CD8-positive, alpha-beta memory T cell (primary cell): ENCODE results near the gene FYCO1. TPM values are rescaled to one million over a fixed set of nuclear protein-coding genes. Genes with fewer than 3 reads are reported as not detected.

Experiments
- CTCF ChIA-PET: fragments of 350-600 bp; sonication (Branson Sonifier 250); formaldehyde crosslinking; loops from one replicate; lab custom pipeline; 2021; ENCODE audit warnings: antibody characterized with exemption; lab: Charles Lee
- POLR2A ChIA-PET: fragments of 350-600 bp; sonication (Branson Sonifier 250); formaldehyde crosslinking; loops from one replicate; lab custom pipeline; 2021; ENCODE audit warnings: antibody characterized with exemption; lab: Charles Lee
- DNase-seq, 5 donors: peaks; one replicate each; pipeline versions ENCODE4 v3.0.0 to v3.0.0-alpha.2; 2020 to 2022; ENCODE audit warnings: mixed read lengths in 1 of 5
- H3K27ac ChIP-seq: one replicate; pipeline ENCODE4 v1.7.0; 2013; ENCODE audit warnings: low read depth, mild to moderate bottlenecking, low read length, moderate library complexity
- H3K27me3 ChIP-seq: 2 replicates; pipeline ENCODE4 v1.7.0; 2013; ENCODE audit warnings: low read length, mild to moderate bottlenecking; ENCODE audit not compliant: insufficient read depth, poor library complexity, severe bottlenecking
- H3K36me3 ChIP-seq: 2 replicates; pipeline ENCODE4 v1.7.0; 2013; ENCODE audit warnings: mild to moderate bottlenecking, low read length, moderate library complexity; ENCODE audit not compliant: insufficient read depth
- H3K4me1 ChIP-seq: 2 replicates; pipeline ENCODE4 v1.7.0; 2013; ENCODE audit warnings: mild to moderate bottlenecking, low read length, moderate library complexity; ENCODE audit not compliant: insufficient read depth
- H3K4me3 ChIP-seq: 2 replicates; pipeline ENCODE4 v1.7.0; 2013; ENCODE audit warnings: mild to moderate bottlenecking, low read length
- H3K9me3 ChIP-seq: 2 replicates; pipeline ENCODE4 v1.7.0; 2013; ENCODE audit warnings: mild to moderate bottlenecking, low read length
- H3K27ac Mint-ChIP-seq, 8 donors: one replicate each; pipeline ENCODE4 v1.8.0; 2020 to 2021; ENCODE audit warnings: mixed read lengths in 8 of 8, mild to moderate bottlenecking in 6 of 8, inconsistent platforms in 3 of 8, moderate library complexity in 3 of 8
- H3K27me3 Mint-ChIP-seq, 2 donors: one replicate each; pipeline ENCODE4 v1.8.0; 2020 to 2021; ENCODE audit warnings: mixed read lengths in 2 of 2, mild to moderate bottlenecking in 1 of 2, moderate library complexity in 1 of 2
- H3K36me3 Mint-ChIP-seq, 3 donors: one replicate each; pipeline ENCODE4 v1.8.0; 2020 to 2021; ENCODE audit warnings: mixed read lengths in 3 of 3, inconsistent platforms in 1 of 3, mild to moderate bottlenecking in 1 of 3
- H3K4me1 Mint-ChIP-seq, 3 donors: one replicate each; pipeline ENCODE4 v1.8.0; 2020 to 2021; ENCODE audit warnings: mixed read lengths in 3 of 3, inconsistent platforms in 1 of 3, mild to moderate bottlenecking in 1 of 3
- H3K4me3 Mint-ChIP-seq, 7 donors: one replicate each; pipeline ENCODE4 v1.8.0; 2020 to 2021; ENCODE audit warnings: mixed read lengths in 7 of 7, mild to moderate bottlenecking in 6 of 7, moderate library complexity in 4 of 7, inconsistent platforms in 2 of 7
- H3K9me3 Mint-ChIP-seq, 5 donors: one replicate each; pipeline ENCODE4 v1.8.0; 2020 to 2022; ENCODE audit warnings: mixed read lengths in 5 of 5, mild to moderate bottlenecking in 3 of 5, moderate library complexity in 2 of 5, inconsistent platforms in 1 of 5
- polyA plus RNA-seq: library from polyadenylated mRNA; unstranded; fragments of 300-500 nt; fragmentation: Illumina TruSeq; gene quantifications from one replicate; pipeline ENCODE4 v1.2.3, GENCODE V29; 2021
- total RNA-seq, 2 experiments: library from RNA; stranded (reverse); gene quantifications; one replicate each; pipeline ENCODE4 v1.2.3, GENCODE V29; 2021

Gene FYCO1
- total and polyA plus RNA-seq, 3 experiments from 2014 or later, result 11.0 to 13.7 (median 13.4) TPM

- POLR2A ChIA-PET, result interaction anchor here (0.8 to 1.2 kb wide), 4 partner anchors 11 to 27 kb away, joined by 3 to 6 read pairs (median 4); no protein-coding TSS in a partner anchor
- Histone ChIP-seq H3K27ac (no peak overlapping the region), H3K27me3 (no peaks in the 10 kb centered on the region), H3K9me3 (no peaks in the 10 kb centered on the region), H3K36me3 (no peaks in the 10 kb centered on the region), H3K4me3 (no peak overlapping the region), H3K4me1 (peaks cover 23% of the 10 kb centered on the region)
- H3K9me3 Mint-ChIP-seq, result peaks cover 0 to 2% (median 0%) of the 10 kb centered on the region in 5 donors
- peak overlapping the region in 1 of 8 donors; percentile 79 for H3K27ac Mint-ChIP-seq
- H3K36me3 Mint-ChIP-seq, result peaks cover 0 to 48% (median 5%) of the 10 kb centered on the region in 3 donors
- peaks cover 6 to 12% of the 10 kb centered on the region in 2 donors for H3K27me3 Mint-ChIP-seq
- H3K4me3 Mint-ChIP-seq, result peak overlapping the region in 1 of 7 donors; percentile 71
- H3K4me1 Mint-ChIP-seq, result peaks cover 3 to 56% (median 9%) of the 10 kb centered on the region in 3 donors
- CTCF ChIA-PET, result interaction anchor here (0.9 to 1.5 kb wide), 5 partner anchors 8 to 59 kb away, joined by 3 to 4 read pairs (median 3); partner anchors contain the start of gene LZTFL1
- DNase-seq, result no peak
Observed at GRCh38 chr3:45892161-45892560, 103.5 kb downstream of the FYCO1 start.

GRCh38 chr3:45890405-45890804 lies 105.2 kb downstream of the FYCO1 start:
- Histone ChIP-seq H3K27me3 (no peaks in the 10 kb centered on the region), H3K4me3 (no peak overlapping the region), H3K27ac (no peak overlapping the region), H3K4me1 (peaks cover 23% of the 10 kb centered on the region), H3K9me3 (no peaks in the 10 kb centered on the region), H3K36me3 (no peaks in the 10 kb centered on the region)
- peaks cover 3 to 57% (median 9%) of the 10 kb centered on the region in 3 donors for H3K4me1 Mint-ChIP-seq
- H3K4me3 Mint-ChIP-seq, result peak overlapping the region in 4 of 7 donors; percentile 13 to 76 (median 38)
- H3K27me3 Mint-ChIP-seq, result peaks cover 6 to 12% of the 10 kb centered on the region in 2 donors
- H3K36me3 Mint-ChIP-seq, result peaks cover 0 to 40% (median 5%) of the 10 kb centered on the region in 3 donors
- H3K27ac Mint-ChIP-seq, result peak overlapping the region in 1 of 8 donors; percentile 54
- H3K9me3 Mint-ChIP-seq, result peaks cover 0 to 2% (median 0%) of the 10 kb centered on the region in 5 donors
- DNase-seq, result peak in 1 of 5 donors; percentile 42
- ChIA-PET POLR2A (interaction anchor here (1.2 to 1.3 kb wide), 3 partner anchors 14 to 25 kb away, joined by 3 to 4 read pairs (median 4); no protein-coding TSS in a partner anchor), CTCF (interaction anchor here (0.9 kb wide), 1 partner anchor 187 kb away, joined by 3 read pairs; no protein-coding TSS in a partner anchor)

GRCh38 chr3:45889337-45889736 lies 106.3 kb downstream of the FYCO1 start:
- POLR2A ChIA-PET, result interaction anchor here (0.7 to 1.2 kb wide), 4 partner anchors 8 to 26 kb away, joined by 3 read pairs; no protein-coding TSS in a partner anchor
- peaks cover 3 to 56% (median 17%) of the 10 kb centered on the region in 3 donors for H3K4me1 Mint-ChIP-seq
- CTCF ChIA-PET, result no interaction called here
- peaks cover 23% of the 10 kb centered on the region for H3K4me1 ChIP-seq
- no peak overlapping the region for H3K27ac ChIP-seq
- H3K9me3 Mint-ChIP-seq, result peaks cover 0 to 2% (median 0%) of the 10 kb centered on the region in 5 donors
- no peak overlapping the region for H3K27ac Mint-ChIP-seq
- H3K4me3 Mint-ChIP-seq, result peak overlapping the region in 2 of 7 donors; percentile 48 to 71
- DNase-seq, result no peak
- H3K27me3 Mint-ChIP-seq, result peaks cover 12 to 17% of the 10 kb centered on the region in 2 donors
- H3K9me3 ChIP-seq, result no peaks in the 10 kb centered on the region
- peaks cover 0 to 33% (median 2%) of the 10 kb centered on the region in 3 donors for H3K36me3 Mint-ChIP-seq
- H3K27me3 ChIP-seq, result peaks cover under 1% of the 10 kb centered on the region
- H3K36me3 ChIP-seq, result no peaks in the 10 kb centered on the region
- no peak overlapping the region for H3K4me3 ChIP-seq

- ChIA-PET POLR2A (interaction anchor here (0.8 to 1.5 kb wide), 3 partner anchors 21 to 28 kb away, joined by 3 to 4 read pairs (median 3); no protein-coding TSS in a partner anchor), CTCF (interaction anchor here (1.0 kb wide), 1 partner anchor 34 kb away, joined by 3 read pairs; no protein-coding TSS in a partner anchor)
- Histone ChIP-seq H3K9me3 (no peaks in the 10 kb centered on the region), H3K4me1 (peaks cover 17% of the 10 kb centered on the region), H3K36me3 (no peaks in the 10 kb centered on the region), H3K27me3 (peaks cover 7% of the 10 kb centered on the region), H3K4me3 (no peak overlapping the region), H3K27ac (no peak overlapping the region)
- Mint-ChIP-seq H3K4me1 (peaks cover 0 to 56% (median 15%) of the 10 kb centered on the region in 3 donors), H3K4me3 (peak overlapping the region in 4 of 7 donors; percentile 7 to 71 (median 51)), H3K27ac (peak overlapping the region in 1 of 8 donors; percentile 11), H3K36me3 (peaks cover 0 to 28% (median 2%) of the 10 kb centered on the region in 3 donors), H3K9me3 (peaks cover 0 to 2% (median 0%) of the 10 kb centered on the region in 5 donors), H3K27me3 (peaks cover 14 to 18% of the 10 kb centered on the region in 2 donors)
- no peak for DNase-seq
Observed at GRCh38 chr3:45887759-45888511, 107.7 kb downstream of the FYCO1 start.

GRCh38 chr3:45887285-45887684 lies 108.3 kb downstream of the FYCO1 start:
- Mint-ChIP-seq H3K27me3 (peaks cover 13 to 18% of the 10 kb centered on the region in 2 donors), H3K4me3 (peak overlapping the region in 4 of 7 donors; percentile 8 to 71 (median 50)), H3K9me3 (peaks cover 0 to under 1% (median 0%) of the 10 kb centered on the region in 5 donors), H3K4me1 (peaks cover 0 to 53% (median 12%) of the 10 kb centered on the region in 3 donors), H3K36me3 (peaks cover 0 to 23% (median 2%) of the 10 kb centered on the region in 3 donors), H3K27ac (peak overlapping the region in 2 of 8 donors; percentile 11 to 16)
- DNase-seq, result no peak
- ChIA-PET CTCF (interaction anchor here (1.0 kb wide), 1 partner anchor 34 kb away, joined by 3 read pairs; no protein-coding TSS in a partner anchor), POLR2A (interaction anchor here (1.5 kb wide), 1 partner anchor 22 kb away, joined by 4 read pairs; no protein-coding TSS in a partner anchor)
- H3K4me1 ChIP-seq, result peaks cover 10% of the 10 kb centered on the region
- H3K9me3 ChIP-seq, result no peaks in the 10 kb centered on the region
- H3K4me3 ChIP-seq, result no peak overlapping the region
- H3K27ac ChIP-seq, result no peak overlapping the region
- H3K27me3 ChIP-seq, result peaks cover 7% of the 10 kb centered on the region
- H3K36me3 ChIP-seq, result no peaks in the 10 kb centered on the region

- Histone ChIP-seq H3K9me3 (no peaks in the 10 kb centered on the region), H3K27me3 (peaks cover 7% of the 10 kb centered on the region), H3K4me3 (no peak within 1 kb of the TSS), H3K36me3 (no peaks in the 10 kb centered on the region), H3K4me1 (peaks cover 17% of the 10 kb centered on the region), H3K27ac (no peak within 1 kb of the TSS)
- no peaks in the 10 kb centered on the region for H3K9me3 Mint-ChIP-seq
- CTCF ChIA-PET, result interaction anchor here (1.2 to 1.4 kb wide), 2 partner anchors 11 to 55 kb away, joined by 3 to 5 read pairs; no protein-coding TSS in a partner anchor
- peaks cover 0 to 16% (median 2%) of the 10 kb centered on the region in 3 donors for H3K36me3 Mint-ChIP-seq
- peak within 1 kb of the TSS in 6 of 8 donors; percentile 7 to 82 (median 25) for H3K27ac Mint-ChIP-seq
- peak within 1 kb of the TSS in 6 of 7 donors; percentile 3 to 71 (median 40) for H3K4me3 Mint-ChIP-seq
- H3K27me3 Mint-ChIP-seq, result peaks cover 13% of the 10 kb centered on the region in 2 donors
- peaks cover 7 to 55% (median 19%) of the 10 kb centered on the region in 3 donors for H3K4me1 Mint-ChIP-seq
- POLR2A ChIA-PET, result interaction anchor here (0.6 to 1.3 kb wide), 2 partner anchors 35 to 60 kb away, joined by 3 to 6 read pairs; no protein-coding TSS in a partner anchor
- peak in 1 of 5 donors; percentile 77 for DNase-seq
Observed at GRCh38 chr3:45885979-45886705, 109.5 kb downstream of the FYCO1 start, which contains the start of gene CCR9. Gene CCR9 (plus strand): TSS chr3:45886543. CDS start chr3:45894934, 8,391 bp downstream.
